H1 (cell line): ENCODE measurements around the gene SELENOI. TPM values are rescaled to one million over a fixed set of nuclear protein-coding genes. Genes with fewer than 3 reads are reported as not detected.

Experiments
- CTCF ChIA-PET: fragments of 300-600 bp; sonication (Branson Sonifier 250); formaldehyde crosslinking; loops from one replicate; lab custom pipeline; 2021; ENCODE audit not compliant: partially characterized antibody; lab: Charles Lee
- POLR2A ChIA-PET: fragments of 300-600 bp; sonication (Branson Sonifier 250); formaldehyde crosslinking; loops from one replicate; lab custom pipeline; 2021; ENCODE audit warnings: inconsistent platforms; ENCODE audit not compliant: partially characterized antibody; lab: Charles Lee
- DNase-seq, 2 experiments: peaks; one replicate each; pipeline versions ENCODE4 v3.0.0 to v3.0.0-alpha.2; 2010 to 2022; ENCODE audit warnings: low spot score in 2 of 2, low read depth in 1 of 2, mixed read lengths in 1 of 2
- FAIRE-seq: peaks from 2 replicates; lab custom pipeline; 2011; peaks lifted over from hg19 to GRCh38; lab: Jason Lieb, UNC
- H2AFZ ChIP-seq: 2 replicates; pipeline ENCODE4 v1.8.1; 2012; ENCODE audit warnings: low read length, inconsistent platforms
- H2AK5ac ChIP-seq: 2 replicates; pipeline ENCODE4 v1.6.1; 2013; ENCODE audit warnings: low read depth, low read length
- H2BK120ac ChIP-seq: replicated peaks from 2 replicates; pipeline ENCODE3; 2013; ENCODE audit warnings: low read depth, low read length, inconsistent platforms
- H2BK12ac ChIP-seq: 2 replicates; pipeline ENCODE4 v1.6.1; 2013; ENCODE audit warnings: low read depth, low read length
- H2BK15ac ChIP-seq: 2 replicates; pipeline ENCODE4 v1.6.1; 2013; ENCODE audit warnings: low read length
- H2BK20ac ChIP-seq: 2 replicates; pipeline ENCODE4 v1.6.1; 2013; ENCODE audit warnings: low read length
- H2BK5ac ChIP-seq: 2 replicates; pipeline ENCODE4 v1.6.1; 2013; ENCODE audit warnings: low read depth, low read length
- H3K14ac ChIP-seq: 2 replicates; pipeline ENCODE4 v1.6.1; 2013; ENCODE audit warnings: inconsistent platforms; ENCODE audit not compliant: insufficient read length
- H3K18ac ChIP-seq: 2 replicates; pipeline ENCODE4 v1.6.1; 2013; ENCODE audit warnings: low read length; ENCODE audit errors: extremely low read depth
- H3K23ac ChIP-seq: 2 replicates; pipeline ENCODE4 v1.6.1; 2013; ENCODE audit warnings: inconsistent platforms; ENCODE audit not compliant: insufficient read length
- H3K23me2 ChIP-seq: 2 replicates; pipeline ENCODE4 v1.6.1; 2013; ENCODE audit warnings: low read depth, low read length
- H3K27ac ChIP-seq: 2 replicates; pipeline ENCODE4 v1.6.1; 2011; ENCODE audit warnings: low read depth, low read length, inconsistent platforms
- H3K27me3 ChIP-seq, 4 experiments: replicated peaks in 1 of 4; 1 replicate in 1 of 4; 2 replicates in 3 of 4; pipeline versions ENCODE4 v1.6.1 to v1.8.1; 2011 to 2013; ENCODE audit warnings: low read length in 3 of 4, mild to moderate bottlenecking in 3 of 4, inconsistent platforms in 2 of 4, mixed read lengths in 2 of 4, moderate library complexity in 1 of 4; ENCODE audit not compliant: control insufficient read depth in 3 of 4, insufficient read depth in 3 of 4; ENCODE audit errors: extremely low read depth in 1 of 4
- H3K36me3 ChIP-seq, 4 experiments: 2 replicates each; pipeline versions ENCODE4 v1.6.1 to v1.8.1; 2011 to 2013; ENCODE audit warnings: mild to moderate bottlenecking in 4 of 4, low read length in 3 of 4, moderate library complexity in 2 of 4, control low read depth in 1 of 4, inconsistent platforms in 1 of 4; ENCODE audit not compliant: insufficient read depth in 4 of 4, control insufficient read depth in 2 of 4
- H3K4ac ChIP-seq: replicated peaks from 2 replicates; pipeline ENCODE3; 2013; ENCODE audit warnings: low read length, low read depth, mixed read lengths, inconsistent platforms; ENCODE audit not compliant: insufficient read length
- H3K4me1 ChIP-seq, 4 experiments: replicated peaks in 1 of 4; 1 replicate in 1 of 4; 2 replicates in 3 of 4; pipeline versions ENCODE4 v1.6.1 to v1.8.1; 2011 to 2013; ENCODE audit warnings: low read length in 3 of 4, inconsistent platforms in 2 of 4, mixed read lengths in 1 of 4; ENCODE audit not compliant: insufficient read depth in 4 of 4, control insufficient read depth in 3 of 4
- H3K4me2 ChIP-seq, 2 experiments: 2 replicates each; pipeline versions ENCODE4 v1.6.1 to v1.8.1; 2011 to 2013; ENCODE audit warnings: low read depth in 2 of 2, low read length in 2 of 2, control low read depth in 1 of 2, inconsistent platforms in 1 of 2, mild to moderate bottlenecking in 1 of 2; ENCODE audit not compliant: insufficient read depth in 1 of 2
- H3K4me3 ChIP-seq, 4 experiments: fragments of 200-600, 300-600 bp in 1 of 4; sonication (generic), shearing (Covaris generic), sonication (Bioruptor Twin) in 1 of 4; 2 replicates each; pipeline versions ENCODE4 v1.5.1 to v1.8.1; 2011 to 2016; ENCODE audit warnings: low read length in 4 of 4, low read depth in 3 of 4, control low read depth in 2 of 4, inconsistent platforms in 2 of 4, mild to moderate bottlenecking in 2 of 4, mixed read lengths in 1 of 4, moderate library complexity in 1 of 4; ENCODE audit not compliant: insufficient read depth in 2 of 4; ENCODE audit errors: extremely low read depth in 1 of 4
- H3K56ac ChIP-seq: replicated peaks from 2 replicates; pipeline ENCODE3; 2013; ENCODE audit warnings: low read depth, mild to moderate bottlenecking, mixed read lengths, low read length, inconsistent platforms; ENCODE audit not compliant: insufficient read length
- H3K79me1 ChIP-seq: 2 replicates; pipeline ENCODE4 v1.6.1; 2013; ENCODE audit warnings: low read depth, low read length, control low read depth
- H3K79me2 ChIP-seq, 2 experiments: 2 replicates each; pipeline versions ENCODE4 v1.6.1 to v1.8.1; 2012 to 2013; ENCODE audit warnings: low read length in 2 of 2, mild to moderate bottlenecking in 2 of 2, inconsistent platforms in 1 of 2; ENCODE audit not compliant: insufficient read depth in 2 of 2, control insufficient read depth in 1 of 2
- H3K9ac ChIP-seq, 4 experiments: replicated peaks in 1 of 4; 1 replicate in 1 of 4; 2 replicates in 3 of 4; pipeline versions ENCODE4 v1.6.1 to v1.8.1; 2011 to 2013; ENCODE audit warnings: low read depth in 3 of 4, low read length in 3 of 4, control low read depth in 2 of 4, mild to moderate bottlenecking in 2 of 4, moderate library complexity in 2 of 4, inconsistent platforms in 1 of 4; ENCODE audit errors: extremely low read depth in 1 of 4
- H3K9me3 ChIP-seq, 2 experiments: 2 replicates each; pipeline versions ENCODE4 v1.6.1 to v1.8.1; 2012 to 2013; ENCODE audit warnings: mild to moderate bottlenecking in 2 of 2, moderate library complexity in 2 of 2, control low read depth in 1 of 2, inconsistent platforms in 1 of 2, low read depth in 1 of 2, low read length in 1 of 2, mixed read lengths in 1 of 2; ENCODE audit not compliant: insufficient read depth in 2 of 2
- H4K20me1 ChIP-seq, 2 experiments: replicated peaks in 1 of 2; 2 replicates each; pipeline versions ENCODE3 to v1.8.1; 2011 to 2013; ENCODE audit warnings: inconsistent platforms in 2 of 2, low read length in 2 of 2, mild to moderate bottlenecking in 1 of 2; ENCODE audit not compliant: insufficient read depth in 2 of 2, control insufficient read depth in 1 of 2
- H4K5ac ChIP-seq: 2 replicates; pipeline ENCODE4 v1.6.1; 2013; ENCODE audit warnings: low read length, low read depth, mixed read lengths, inconsistent platforms; ENCODE audit not compliant: insufficient read length
- H4K8ac ChIP-seq: 2 replicates; pipeline ENCODE4 v1.8.0; 2013; ENCODE audit warnings: mild to moderate bottlenecking, moderate library complexity, low read length, inconsistent platforms; ENCODE audit not compliant: insufficient read depth; ENCODE audit errors: extremely low read depth
- H4K91ac ChIP-seq: replicated peaks from 2 replicates; pipeline ENCODE3; 2013; ENCODE audit warnings: low read length, mixed read lengths, inconsistent platforms; ENCODE audit not compliant: insufficient read length
- CBX5 ChIP-seq: fragments of 300-800, 300-1000 bp; sonication (generic); IDR thresholded peaks from 2 replicates; pipeline ENCODE4 v1.7.1; 2016; ENCODE audit warnings: antibody characterized with exemption, low read length, low read depth
- CHD1 ChIP-seq: IDR thresholded peaks from 2 replicates; pipeline ENCODE4 v1.6.1; 2012; ENCODE audit warnings: low read depth, low read length, improper control_type of control experiment
- FOSL1 ChIP-seq: IDR thresholded peaks from 2 replicates; pipeline ENCODE4 v1.6.1; 2011; ENCODE audit warnings: mild to moderate bottlenecking, low read depth, low read length, moderate library complexity; ENCODE audit not compliant: insufficient read depth
- GABPA ChIP-seq: IDR thresholded peaks from 2 replicates; pipeline ENCODE4 v1.6.1; 2011; ENCODE audit warnings: mild to moderate bottlenecking, low read length, moderate library complexity, borderline replicate concordance; ENCODE audit not compliant: insufficient read depth
- GTF2F1 ChIP-seq: IDR thresholded peaks from 2 replicates; pipeline ENCODE4 v1.6.1; 2012; ENCODE audit warnings: low read depth, low read length, improper control_type of control experiment, borderline replicate concordance
- KDM1A ChIP-seq: fragments of 200-600, 300-600 bp; sonication (generic); IDR thresholded peaks from 2 replicates; pipeline ENCODE4 v1.7.1; 2016; ENCODE audit warnings: mild to moderate bottlenecking, low read length, borderline replicate concordance
- NANOG ChIP-seq: IDR thresholded peaks from 2 replicates; pipeline ENCODE4 v1.6.1; 2011; ENCODE audit warnings: low read length, low read depth, mild to moderate bottlenecking, inconsistent platforms; ENCODE audit not compliant: insufficient read depth, poor library complexity, severe bottlenecking
- NRF1 ChIP-seq: IDR thresholded peaks from 2 replicates; pipeline ENCODE4 v1.6.1; 2011; ENCODE audit warnings: mild to moderate bottlenecking, low read depth, low read length, improper control_type of control experiment
- SIN3A ChIP-seq, 2 experiments: IDR thresholded peaks in 1 of 2; conservative IDR thresholded peaks in 1 of 2; 2 replicates each; pipeline ENCODE4 v1.6.1; 2011 to 2012; ENCODE audit warnings: low read length in 2 of 2, improper control_type of control experiment in 1 of 2, low read depth in 1 of 2, mild to moderate bottlenecking in 1 of 2
- WGBS, 2 experiments: shearing (Covaris generic) in 1 of 2; methylation state at CpG; one replicate each; pipeline versions ENCODE4 v1.1.6 to v1.1.7; 2013 to 2015; ENCODE audit warnings: low lambda C conversion rate in 2 of 2, mixed read lengths in 2 of 2, inconsistent platforms in 1 of 2, low coverage in 1 of 2, missing lambda C conversion rate in 1 of 2; ENCODE audit not compliant: insufficient replicate concordance in 2 of 2, insufficient coverage in 1 of 2, insufficient read length in 1 of 2; ENCODE audit errors: extremely low coverage in 1 of 2, missing lambda C conversion rate in 1 of 2; 5-methylcytosine and 5-hydroxymethylcytosine counted together
- polyA plus RNA-seq, 7 experiments: library from polyadenylated mRNA; depleted of rRNA in 3 of 7; stranded (reverse) in 5 of 7; unstranded in 2 of 7; fragments of >200 nt in 5 of 7; fragments of 200-250 nt in 2 of 7; gene quantifications; 1 replicate in 5 of 7; 2 replicates in 1 of 7; 4 replicates in 1 of 7; pipeline versions ENCODE4 v1.2.1 to v1.2.3, GENCODE V29; 2011 to 2013; ENCODE audit warnings: missing spikeins in 2 of 7, mixed read lengths in 2 of 7
- total RNA-seq: library from RNA; stranded (reverse); fragmentation: NEBNext Ultra II Directional; extraction: Animal tissue kit (Norgen Biotek cat#: 25700); gene quantifications from 2 replicates; pipeline ENCODE4 v1.2.1, GENCODE V29; 2021
- TF ChIP-seq, protein P1 (sequence below): IDR thresholded peaks from 2 replicates; pipeline ENCODE4 v1.6.1; 2011; ENCODE audit warnings: low read length, improper control_type of control experiment
- TF ChIP-seq, protein P2 (sequence below): IDR thresholded peaks from 2 replicates; pipeline ENCODE4 v1.6.1; 2011; ENCODE audit warnings: low read depth, mild to moderate bottlenecking, low read length; ENCODE audit not compliant: insufficient read depth

SELENOI gene
- total and polyA plus RNA-seq, 2 of the 8 experiments (the other 6 are each of a cell fraction or from before 2014, with no cell fraction given) = 15.9 to 63.8 TPM

- H3K4me3 ChIP-seq = no peak overlapping the region
- ChIA-PET CTCF (interaction anchor here (0.7 to 1.7 kb wide), 3 partner anchors 13 to 113 kb away, joined by 3 to 4 read pairs (median 3); no protein-coding TSS in a partner anchor), POLR2A (interaction anchor here (4.8 kb wide), 1 partner anchor 12 kb away, joined by 17 read pairs; the partner anchor contains the start of gene SELENOI)
- H2BK5ac ChIP-seq = no peak overlapping the region
- H2BK12ac ChIP-seq = no peak overlapping the region
- H3K23me2 ChIP-seq = no peaks in the 10 kb centered on the region
- no peak overlapping the region for H3K14ac ChIP-seq
- H3K36me3 ChIP-seq = peaks cover 0 to 7% (median 0%) of the 10 kb centered on the region in 4 experiments; a peak in 1 of 8 replicates
- H4K91ac ChIP-seq = no peak overlapping the region
- H2BK15ac ChIP-seq = no peak overlapping the region
- H2BK20ac ChIP-seq = no peak overlapping the region
- H3K27me3 ChIP-seq = no peaks in the 10 kb centered on the region
- no peak overlapping the region for H3K4ac ChIP-seq
- no peak overlapping the region for H3K9ac ChIP-seq
- H3K56ac ChIP-seq = no peak overlapping the region
- H3K23ac ChIP-seq = no peak overlapping the region
- no peak overlapping the region for H4K5ac ChIP-seq
- FAIRE-seq = no peak
- no peak overlapping the region for H4K8ac ChIP-seq
- H3K4me2 ChIP-seq = no peak overlapping the region
- H3K4me1 ChIP-seq = peaks cover 0 to 3% (median under 1%) of the 10 kb centered on the region in 4 experiments; a peak in 3 of 7 replicates
- peaks cover 11 to 13% of the 10 kb centered on the region in 2 experiments for H4K20me1 ChIP-seq
- H3K79me1 ChIP-seq = peaks cover 10% of the 10 kb centered on the region
- WGBS, 2 experiments = 83% methylated on average over 2 of the region's 2 CpGs; no CpG with 5 or more reads in 1 of the 2 experiments
- peaks cover 9 to 94% of the 10 kb centered on the region in 2 experiments for H3K79me2 ChIP-seq
- H2AFZ ChIP-seq = no peak overlapping the region
- H2AK5ac ChIP-seq = no peak overlapping the region
- no peak overlapping the region for H3K18ac ChIP-seq
- H3K27ac ChIP-seq = no peak overlapping the region
- no peak for DNase-seq
- H2BK120ac ChIP-seq = no peak overlapping the region
- no peaks in the 10 kb centered on the region for H3K9me3 ChIP-seq
- TF ChIP-seq, protein P1, sequence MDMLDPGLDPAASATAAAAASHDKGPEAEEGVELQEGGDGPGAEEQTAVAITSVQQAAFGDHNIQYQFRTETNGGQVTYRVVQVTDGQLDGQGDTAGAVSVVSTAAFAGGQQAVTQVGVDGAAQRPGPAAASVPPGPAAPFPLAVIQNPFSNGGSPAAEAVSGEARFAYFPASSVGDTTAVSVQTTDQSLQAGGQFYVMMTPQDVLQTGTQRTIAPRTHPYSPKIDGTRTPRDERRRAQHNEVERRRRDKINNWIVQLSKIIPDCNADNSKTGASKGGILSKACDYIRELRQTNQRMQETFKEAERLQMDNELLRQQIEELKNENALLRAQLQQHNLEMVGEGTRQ = no peak
- no peak for TF ChIP-seq KDM1A
- no peak for TF ChIP-seq CBX5
- no peak for TF ChIP-seq GTF2F1
- TF ChIP-seq, protein P2, sequence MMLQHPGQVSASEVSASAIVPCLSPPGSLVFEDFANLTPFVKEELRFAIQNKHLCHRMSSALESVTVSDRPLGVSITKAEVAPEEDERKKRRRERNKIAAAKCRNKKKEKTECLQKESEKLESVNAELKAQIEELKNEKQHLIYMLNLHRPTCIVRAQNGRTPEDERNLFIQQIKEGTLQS = no peak
- TF ChIP-seq GABPA = no peak
- TF ChIP-seq NRF1 = no peak
- no peak for TF ChIP-seq NANOG
- no peak for TF ChIP-seq FOSL1
- TF ChIP-seq CHD1 = no peak
- no peak for TF ChIP-seq SIN3A (conservative IDR thresholded peaks at IDR 0.05 in 1 of 2, IDR thresholded peaks at IDR 0.05 in 1 of 2; ENCODE audit: low read depth in 1 of 2, low read length in 2 of 2)
Observed at GRCh38 chr2:26356771-26357170, 10.8 kb downstream of the SELENOI start.
